ENCODE results near the gene SNX2. TPM values are rescaled to one million over a fixed set of nuclear protein-coding genes. Genes with fewer than 3 reads are reported as not detected.
"Not testable (repeated sequence)": the region's sequence is repeated elsewhere in the genome, so short reads cannot be mapped to it uniquely, and the experiment has no call there.

The SNX2 gene
- total RNA-seq, 2 experiments from 2014 or later, result 46.0 to 46.5 TPM

GRCh38 chr5:122759241-122760070 is 15.4 kb upstream of the SNX2 start:
- Mint-ChIP-seq H3K36me3 (ENCODE audit: low read depth) (no peaks in the 10 kb centered on the region), H3K27ac (no peak overlapping the region), H3K9me3 (no peaks in the 10 kb centered on the region), H3K4me3 (no peak overlapping the region), H3K27me3 (no peaks in the 10 kb centered on the region), H3K4me1 (ENCODE audit: low read depth) (no peaks in the 10 kb centered on the region)
- CTCF ChIA-PET, result interaction anchor here (1.1 to 1.2 kb wide), 2 partner anchors 14 to 18 kb away, joined by 3 read pairs; no protein-coding TSS in a partner anchor
- Histone ChIP-seq H3K36me3 (ENCODE audit: insufficient read depth, low read length) (no peaks in the 10 kb centered on the region), H3K9me3 (ENCODE audit: control insufficient read depth in 1 of 2, insufficient read depth in 1 of 2, low read length in 2 of 2) (no peaks in the 10 kb centered on the region), H3K27me3 (ENCODE audit: control insufficient read depth in 1 of 2, insufficient read depth in 2 of 2, low read length in 2 of 2) (no peaks in the 10 kb centered on the region), H3K4me1 (ENCODE audit: insufficient read depth, low read length) (no peaks in the 10 kb centered on the region), H3K4me3 (ENCODE audit: low read length) (no peak overlapping the region), H3K27ac (ENCODE audit: low read depth in 1 of 2, low read length in 2 of 2) (no peak overlapping the region)
- POLR2A ChIA-PET, result no interaction called here
- ATAC-seq (ENCODE audit: poor library complexity) (no peak), DNase-seq (no peak)
- intact Hi-C loops (cut with DNase I, micrococcal nuclease), result no loop called here
- TF ChIP-seq CTCF (IDR thresholded peaks at IDR 0.05), result no peak

GRCh38 chr5:122760236-122760635 is 14.6 kb upstream of the SNX2 start:
- intact Hi-C loops (cut with DNase I, micrococcal nuclease), result no loop called here
- Mint-ChIP-seq H3K36me3 (ENCODE audit: low read depth) (no peaks in the 10 kb centered on the region), H3K9me3 (no peaks in the 10 kb centered on the region), H3K27ac (no peak overlapping the region), H3K4me3 (no peak overlapping the region), H3K4me1 (ENCODE audit: low read depth) (no peaks in the 10 kb centered on the region), H3K27me3 (no peaks in the 10 kb centered on the region)
- DNase-seq (no peak), ATAC-seq (ENCODE audit: poor library complexity) (no peak)
- Histone ChIP-seq H3K4me1 (ENCODE audit: insufficient read depth, low read length) (no peaks in the 10 kb centered on the region), H3K27ac (ENCODE audit: low read depth in 1 of 2, low read length in 2 of 2) (no peak overlapping the region), H3K27me3 (ENCODE audit: control insufficient read depth in 1 of 2, insufficient read depth in 2 of 2, low read length in 2 of 2) (no peaks in the 10 kb centered on the region), H3K4me3 (ENCODE audit: low read length) (no peak overlapping the region), H3K36me3 (ENCODE audit: insufficient read depth, low read length) (no peaks in the 10 kb centered on the region), H3K9me3 (ENCODE audit: control insufficient read depth in 1 of 2, insufficient read depth in 1 of 2, low read length in 2 of 2) (no peaks in the 10 kb centered on the region)
- ChIA-PET CTCF (no interaction called here), POLR2A (no interaction called here)
- no peak for TF ChIP-seq CTCF (IDR thresholded peaks at IDR 0.05)

- H3K4me3 ChIP-seq (ENCODE audit: low read length), result no peak overlapping the region
- H3K36me3 ChIP-seq (ENCODE audit: insufficient read depth, low read length), result no peaks in the 10 kb centered on the region
- no peak overlapping the region for H3K27ac ChIP-seq (ENCODE audit: low read depth in 1 of 2, low read length in 2 of 2)
- TF ChIP-seq CTCF (IDR thresholded peaks at IDR 0.05), result no peak
- H3K9me3 ChIP-seq (ENCODE audit: control insufficient read depth in 1 of 2, insufficient read depth in 1 of 2, low read length in 2 of 2), result no peaks in the 10 kb centered on the region
- ChIA-PET POLR2A (no interaction called here), CTCF (no interaction called here)
- no peak for ATAC-seq (ENCODE audit: poor library complexity)
- no peak overlapping the region for H3K4me3 Mint-ChIP-seq
- H3K27me3 Mint-ChIP-seq, result no peaks in the 10 kb centered on the region
- H3K27me3 ChIP-seq (ENCODE audit: control insufficient read depth in 1 of 2, insufficient read depth in 2 of 2, low read length in 2 of 2), result no peaks in the 10 kb centered on the region
- H3K4me1 ChIP-seq (ENCODE audit: insufficient read depth, low read length), result no peaks in the 10 kb centered on the region
- no peaks in the 10 kb centered on the region for H3K9me3 Mint-ChIP-seq
- DNase-seq, result no peak
- no peak overlapping the region for H3K27ac Mint-ChIP-seq
- no peaks in the 10 kb centered on the region for H3K4me1 Mint-ChIP-seq (ENCODE audit: low read depth)
- H3K36me3 Mint-ChIP-seq (ENCODE audit: low read depth), result no peaks in the 10 kb centered on the region
- intact Hi-C loops (cut with DNase I, micrococcal nuclease), result no loop called here
Observed at GRCh38 chr5:122761115-122761514, 13.8 kb upstream of the SNX2 start.

GRCh38 chr5:122761896-122762295 is 13.0 kb upstream of the SNX2 start:
- H3K36me3 ChIP-seq (ENCODE audit: insufficient read depth, low read length); intact Hi-C loops (cut with DNase I, micrococcal nuclease); H3K4me3 ChIP-seq (ENCODE audit: low read length); H3K9me3 ChIP-seq (ENCODE audit: control insufficient read depth in 1 of 2, insufficient read depth in 1 of 2, low read length in 2 of 2); POLR2A ChIA-PET; H3K27me3 ChIP-seq (ENCODE audit: control insufficient read depth in 1 of 2, insufficient read depth in 2 of 2, low read length in 2 of 2); H3K36me3 Mint-ChIP-seq (ENCODE audit: low read depth); H3K27ac ChIP-seq (ENCODE audit: low read depth in 1 of 2, low read length in 2 of 2); H3K27ac Mint-ChIP-seq; H3K4me1 ChIP-seq (ENCODE audit: insufficient read depth, low read length); DNase-seq; H3K4me1 Mint-ChIP-seq (ENCODE audit: low read depth); H3K9me3 Mint-ChIP-seq; ATAC-seq (ENCODE audit: poor library complexity); H3K27me3 Mint-ChIP-seq; H3K4me3 Mint-ChIP-seq: not testable (repeated sequence)
- CTCF ChIA-PET, result interaction anchor here (0.6 kb wide), 1 partner anchor 259 kb away, joined by 3 read pairs; no protein-coding TSS in a partner anchor

Data from CD4-positive, alpha-beta T cell (primary cell).